Measurements from ENCODE around the gene METAP2. TPM values are rescaled to one million over a fixed set of nuclear protein-coding genes. Genes with fewer than 3 reads are reported as not detected.

METAP2 gene
- total RNA-seq, 1 donor from 2014 or later, result 62.6 TPM

- no peaks in the 10 kb centered on the region for H3K4me1 ChIP-seq
- intact Hi-C loops (cut with DNase I), result no loop called here
- H3K4me3 ChIP-seq, result no peak overlapping the region
- no peaks in the 10 kb centered on the region for H3K9me3 ChIP-seq
- no peak for DNase-seq (ENCODE audit: extremely low spot score in 2 of 2)
- no peak for TF ChIP-seq POLR2AphosphoS5 (IDR thresholded peaks at IDR 0.05; ENCODE audit: insufficient read depth in 1 of 2, low read depth in 1 of 2)
- no peak for TF ChIP-seq CTCF (IDR thresholded peaks at IDR 0.05)
- TF ChIP-seq POLR2A (IDR thresholded peaks at IDR 0.05), result no peak
- no peaks in the 10 kb centered on the region for H3K27me3 ChIP-seq
- H3K36me3 ChIP-seq, result peaks cover 0 to 68% of the 10 kb centered on the region in 2 donors
- no peak overlapping the region for H3K27ac ChIP-seq
These were observed 38.0 kb downstream of the METAP2 start for GRCh38 chr12:95511977-95512376.

GRCh38 chr12:95513599-95513998 is 39.6 kb downstream of the METAP2 start:
- Histone ChIP-seq H3K27ac (no peak overlapping the region), H3K4me1 (no peaks in the 10 kb centered on the region), H3K27me3 (no peaks in the 10 kb centered on the region), H3K36me3 (peaks cover 0 to 52% of the 10 kb centered on the region in 2 donors), H3K9me3 (no peaks in the 10 kb centered on the region), H3K4me3 (no peak overlapping the region)
- no peak for TF ChIP-seq POLR2A (IDR thresholded peaks at IDR 0.05)
- intact Hi-C loops (cut with DNase I), result no loop called here
- DNase-seq (ENCODE audit: extremely low spot score in 2 of 2), result no peak

- Histone ChIP-seq H3K36me3 (peaks cover 0 to 39% of the 10 kb centered on the region in 2 donors), H3K27ac (no peak overlapping the region), H3K9me3 (no peaks in the 10 kb centered on the region), H3K4me3 (no peak overlapping the region), H3K27me3 (no peaks in the 10 kb centered on the region), H3K4me1 (no peaks in the 10 kb centered on the region)
- no peak for DNase-seq (ENCODE audit: extremely low spot score in 2 of 2)
- intact Hi-C loops (cut with DNase I), result no loop called here
- TF ChIP-seq POLR2A (IDR thresholded peaks at IDR 0.05) (no peak), POLR2AphosphoS5 (IDR thresholded peaks at IDR 0.05; ENCODE audit: insufficient read depth in 1 of 2, low read depth in 1 of 2) (no peak), CTCF (IDR thresholded peaks at IDR 0.05) (no peak)
These were observed 41.2 kb downstream of the METAP2 start for GRCh38 chr12:95515197-95515596.

- H3K27ac ChIP-seq, result no peak overlapping the region
- no peak for TF ChIP-seq CTCF (IDR thresholded peaks at IDR 0.05)
- TF ChIP-seq POLR2A (IDR thresholded peaks at IDR 0.05), result no peak
- TF ChIP-seq POLR2AphosphoS5 (IDR thresholded peaks at IDR 0.05; ENCODE audit: insufficient read depth in 1 of 2, low read depth in 1 of 2), result no peak
- H3K9me3 ChIP-seq, result no peaks in the 10 kb centered on the region
- peaks cover 0 to 27% of the 10 kb centered on the region in 2 donors for H3K36me3 ChIP-seq
- no peaks in the 10 kb centered on the region for H3K4me1 ChIP-seq
- intact Hi-C loops (cut with DNase I), result no loop called here
- no peak for DNase-seq (ENCODE audit: extremely low spot score in 2 of 2)
- no peaks in the 10 kb centered on the region for H3K27me3 ChIP-seq
- H3K4me3 ChIP-seq, result no peak overlapping the region
These were observed 42.8 kb downstream of the METAP2 start for GRCh38 chr12:95516757-95517156.

GRCh38 chr12:95517246-95517645 is 43.3 kb downstream of the METAP2 start:
- no peak overlapping the region for H3K4me3 ChIP-seq
- intact Hi-C loops (cut with DNase I), result no loop called here
- DNase-seq (ENCODE audit: extremely low spot score in 2 of 2), result no peak
- no peaks in the 10 kb centered on the region for H3K9me3 ChIP-seq
- H3K27me3 ChIP-seq, result no peaks in the 10 kb centered on the region
- H3K27ac ChIP-seq, result no peak overlapping the region
- TF ChIP-seq POLR2AphosphoS5 (IDR thresholded peaks at IDR 0.05; ENCODE audit: insufficient read depth in 1 of 2, low read depth in 1 of 2) (no peak), CTCF (IDR thresholded peaks at IDR 0.05) (no peak), POLR2A (IDR thresholded peaks at IDR 0.05) (no peak)
- H3K36me3 ChIP-seq, result peaks cover 0 to 22% of the 10 kb centered on the region in 2 donors
- no peaks in the 10 kb centered on the region for H3K4me1 ChIP-seq
